Mesendoderm (in vitro differentiated cells): ENCODE results near the gene PITPNC1.

Experiments used
- DNase-seq: peaks from one replicate; pipeline ENCODE4 v3.0.0; 2013
- H2AK5ac ChIP-seq: 2 replicates; pipeline ENCODE4 v1.6.1; 2013; ENCODE audit warnings: low read length, inconsistent platforms
- H2BK120ac ChIP-seq: 2 replicates; pipeline ENCODE4 v1.6.1; 2013; ENCODE audit warnings: low read depth, mild to moderate bottlenecking, low read length, moderate library complexity, mixed read lengths
- H2BK15ac ChIP-seq: replicated peaks from 2 replicates; pipeline ENCODE4 v1.6.1; 2013; ENCODE audit warnings: low read depth, mild to moderate bottlenecking, moderate library complexity
- H2BK5ac ChIP-seq: 2 replicates; pipeline ENCODE4 v1.6.1; 2013; ENCODE audit warnings: low read length, inconsistent platforms
- H3K18ac ChIP-seq: 2 replicates; pipeline ENCODE4 v1.6.1; 2013; ENCODE audit warnings: mild to moderate bottlenecking, low read length, mixed read lengths
- H3K23ac ChIP-seq: one replicate; pipeline ENCODE4 v1.6.1; 2013; ENCODE audit warnings: low read length
- H3K27ac ChIP-seq: 2 replicates; pipeline ENCODE4 v1.5.1; 2013; ENCODE audit warnings: low read depth, mild to moderate bottlenecking, inconsistent platforms, low read length, moderate library complexity
- H3K27me3 ChIP-seq: 2 replicates; pipeline ENCODE4 v1.6.1; 2013; ENCODE audit warnings: low read length, control low read depth, mild to moderate bottlenecking, inconsistent platforms; ENCODE audit not compliant: insufficient read depth, poor library complexity
- H3K36me3 ChIP-seq: 2 replicates; pipeline ENCODE4 v1.6.1; 2013; ENCODE audit warnings: low read length, inconsistent platforms; ENCODE audit not compliant: control insufficient read depth, insufficient read depth
- H3K4ac ChIP-seq: one replicate; pipeline ENCODE4 v1.6.1; 2013; ENCODE audit warnings: low read depth, mild to moderate bottlenecking, low read length, moderate library complexity
- H3K4me1 ChIP-seq: 2 replicates; pipeline ENCODE4 v1.6.1; 2013; ENCODE audit warnings: low read depth, low read length, inconsistent platforms; ENCODE audit not compliant: control insufficient read depth
- H3K4me2 ChIP-seq: 2 replicates; pipeline ENCODE4 v1.6.1; 2013; ENCODE audit warnings: low read length
- H3K4me3 ChIP-seq: 2 replicates; pipeline ENCODE4 v1.5.1; 2013; ENCODE audit warnings: mild to moderate bottlenecking, low read length
- H3K56ac ChIP-seq: one replicate; pipeline ENCODE4 v1.6.1; 2013; ENCODE audit warnings: low read length
- H3K79me1 ChIP-seq: 2 replicates; pipeline ENCODE4 v1.6.1; 2013; ENCODE audit warnings: low read length, inconsistent platforms
- H3K79me2 ChIP-seq: 2 replicates; pipeline ENCODE4 v1.6.1; 2013; ENCODE audit warnings: mild to moderate bottlenecking, low read length; ENCODE audit not compliant: control insufficient read depth, insufficient read depth
- H3K9ac ChIP-seq: 2 replicates; pipeline ENCODE4 v1.6.1; 2013; ENCODE audit warnings: low read length, inconsistent platforms
- H4K5ac ChIP-seq: one replicate; pipeline ENCODE4 v1.6.1; 2013; ENCODE audit warnings: low read length
- H4K8ac ChIP-seq: one replicate; pipeline ENCODE4 v1.6.1; 2013; ENCODE audit warnings: low read depth, mild to moderate bottlenecking, control low read depth, low read length, moderate library complexity
- WGBS: extraction: QIAGEN DNeasy Blood & Tissue Kit; methylation state at CpG from one replicate; pipeline ENCODE4 v1.1.7; 2013; ENCODE audit warnings: low lambda C conversion rate, missing lambda C conversion rate; ENCODE audit not compliant: insufficient coverage; ENCODE audit errors: extremely low coverage; 5-methylcytosine and 5-hydroxymethylcytosine counted together

The PITPNC1 gene

GRCh38 chr17:67659028-67659427, 281.9 kb downstream of the PITPNC1 start:
- no CpG with 5 or more reads among the region's 1 CpG for WGBS
- H3K4me3 ChIP-seq, result no peak overlapping the region
- no peak overlapping the region for H3K56ac ChIP-seq
- no peak for DNase-seq
- no peak overlapping the region for H3K23ac ChIP-seq
- H3K9ac ChIP-seq, result no peak overlapping the region
- no peaks in the 10 kb centered on the region for H3K79me1 ChIP-seq
- no peak overlapping the region for H4K8ac ChIP-seq
- H4K5ac ChIP-seq, result no peak overlapping the region
- H3K18ac ChIP-seq, result no peak overlapping the region
- H3K4me1 ChIP-seq, result no peaks in the 10 kb centered on the region
- H2AK5ac ChIP-seq, result no peak overlapping the region
- H3K27ac ChIP-seq, result no peak overlapping the region
- no peak overlapping the region for H2BK120ac ChIP-seq
- H3K4ac ChIP-seq, result no peak overlapping the region
- H2BK15ac ChIP-seq, result no peak overlapping the region
- H3K36me3 ChIP-seq, result no peaks in the 10 kb centered on the region
- no peak overlapping the region for H2BK5ac ChIP-seq
- no peaks in the 10 kb centered on the region for H3K27me3 ChIP-seq
- H3K79me2 ChIP-seq, result no peaks in the 10 kb centered on the region
- H3K4me2 ChIP-seq, result no peak overlapping the region

GRCh38 chr17:67662712-67663111, 285.6 kb downstream of the PITPNC1 start:
- no peaks in the 10 kb centered on the region for H3K4me1 ChIP-seq
- H3K56ac ChIP-seq, result no peak overlapping the region
- H2AK5ac ChIP-seq, result no peak overlapping the region
- no peak overlapping the region for H3K4me3 ChIP-seq
- no peaks in the 10 kb centered on the region for H3K79me1 ChIP-seq
- H2BK120ac ChIP-seq, result no peak overlapping the region
- no peak overlapping the region for H4K5ac ChIP-seq
- H3K36me3 ChIP-seq, result no peaks in the 10 kb centered on the region
- H3K4ac ChIP-seq, result no peak overlapping the region
- no peak overlapping the region for H3K9ac ChIP-seq
- H3K27me3 ChIP-seq, result no peaks in the 10 kb centered on the region
- DNase-seq, result no peak
- no peak overlapping the region for H3K23ac ChIP-seq
- no peak overlapping the region for H4K8ac ChIP-seq
- H3K27ac ChIP-seq, result no peak overlapping the region
- H2BK5ac ChIP-seq, result no peak overlapping the region
- no peaks in the 10 kb centered on the region for H3K79me2 ChIP-seq
- H3K4me2 ChIP-seq, result no peak overlapping the region
- H2BK15ac ChIP-seq, result no peak overlapping the region
- no peak overlapping the region for H3K18ac ChIP-seq

GRCh38 chr17:67663457-67663856, 286.4 kb downstream of the PITPNC1 start:
- H3K56ac ChIP-seq, result no peak overlapping the region
- no peak overlapping the region for H3K27ac ChIP-seq
- peak; percentile 27 for DNase-seq
- no peak overlapping the region for H3K4me2 ChIP-seq
- no peaks in the 10 kb centered on the region for H3K27me3 ChIP-seq
- H2BK120ac ChIP-seq, result no peak overlapping the region
- no peak overlapping the region for H3K4me3 ChIP-seq
- H2AK5ac ChIP-seq, result no peak overlapping the region
- no peak overlapping the region for H3K18ac ChIP-seq
- H4K8ac ChIP-seq, result no peak overlapping the region
- H3K4ac ChIP-seq, result no peak overlapping the region
- H4K5ac ChIP-seq, result no peak overlapping the region
- H3K79me2 ChIP-seq, result no peaks in the 10 kb centered on the region
- H3K36me3 ChIP-seq, result no peaks in the 10 kb centered on the region
- H2BK5ac ChIP-seq, result no peak overlapping the region
- no peak overlapping the region for H3K9ac ChIP-seq
- no peaks in the 10 kb centered on the region for H3K4me1 ChIP-seq
- H2BK15ac ChIP-seq, result no peak overlapping the region
- no CpG with 5 or more reads among the region's 9 CpGs for WGBS
- H3K23ac ChIP-seq, result no peak overlapping the region
- H3K79me1 ChIP-seq, result no peaks in the 10 kb centered on the region

GRCh38 chr17:67666028-67666427, 288.9 kb downstream of the PITPNC1 start:
- Histone ChIP-seq H3K79me1 (no peaks in the 10 kb centered on the region), H3K4me3 (no peak overlapping the region), H3K4me2 (no peak overlapping the region), H2AK5ac (no peak overlapping the region), H3K79me2 (no peaks in the 10 kb centered on the region), H3K18ac (no peak overlapping the region), H3K36me3 (peaks cover 2% of the 10 kb centered on the region), H3K23ac (no peak overlapping the region), H3K27ac (no peak overlapping the region), H3K4ac (no peak overlapping the region), H4K8ac (no peak overlapping the region), H3K4me1 (no peaks in the 10 kb centered on the region), H3K9ac (no peak overlapping the region), H2BK5ac (no peak overlapping the region), H3K27me3 (no peaks in the 10 kb centered on the region), H2BK120ac (no peak overlapping the region), H2BK15ac (no peak overlapping the region), H3K56ac (no peak overlapping the region), H4K5ac (no peak overlapping the region)
- WGBS, result no CpG with 5 or more reads among the region's 4 CpGs
- no peak for DNase-seq

GRCh38 chr17:67666710-67667109, 289.6 kb downstream of the PITPNC1 start:
- no peak overlapping the region for H3K4me3 ChIP-seq
- peaks cover 2% of the 10 kb centered on the region for H3K36me3 ChIP-seq
- H4K5ac ChIP-seq, result no peak overlapping the region
- H3K27ac ChIP-seq, result no peak overlapping the region
- no peaks in the 10 kb centered on the region for H3K27me3 ChIP-seq
- no peak overlapping the region for H3K23ac ChIP-seq
- H3K4me2 ChIP-seq, result no peak overlapping the region
- H2BK120ac ChIP-seq, result no peak overlapping the region
- no peak overlapping the region for H3K4ac ChIP-seq
- WGBS, result no CpG with 5 or more reads among the region's 2 CpGs
- H2AK5ac ChIP-seq, result no peak overlapping the region
- no peak overlapping the region for H2BK15ac ChIP-seq
- no peak overlapping the region for H3K18ac ChIP-seq
- no peaks in the 10 kb centered on the region for H3K79me2 ChIP-seq
- no peak overlapping the region for H4K8ac ChIP-seq
- H2BK5ac ChIP-seq, result no peak overlapping the region
- H3K9ac ChIP-seq, result no peak overlapping the region
- no peaks in the 10 kb centered on the region for H3K4me1 ChIP-seq
- H3K56ac ChIP-seq, result no peak overlapping the region
- DNase-seq, result no peak
- no peaks in the 10 kb centered on the region for H3K79me1 ChIP-seq

GRCh38 chr17:67671493-67671892, 294.4 kb downstream of the PITPNC1 start:
- H2BK15ac ChIP-seq, result no peak overlapping the region
- DNase-seq, result no peak
- H2BK5ac ChIP-seq, result no peak overlapping the region
- no peak overlapping the region for H3K4me3 ChIP-seq
- no peak overlapping the region for H4K8ac ChIP-seq
- H3K56ac ChIP-seq, result no peak overlapping the region
- H3K9ac ChIP-seq, result no peak overlapping the region
- H2BK120ac ChIP-seq, result no peak overlapping the region
- H2AK5ac ChIP-seq, result no peak overlapping the region
- H3K27ac ChIP-seq, result no peak overlapping the region
- no peak overlapping the region for H4K5ac ChIP-seq
- WGBS, result no CpG with 5 or more reads among the region's 3 CpGs
- H3K27me3 ChIP-seq, result no peaks in the 10 kb centered on the region
- H3K4me2 ChIP-seq, result no peak overlapping the region
- H3K36me3 ChIP-seq, result peaks cover 2% of the 10 kb centered on the region
- no peaks in the 10 kb centered on the region for H3K79me1 ChIP-seq
- no peak overlapping the region for H3K4ac ChIP-seq
- no peaks in the 10 kb centered on the region for H3K79me2 ChIP-seq
- no peaks in the 10 kb centered on the region for H3K4me1 ChIP-seq
- no peak overlapping the region for H3K18ac ChIP-seq
- H3K23ac ChIP-seq, result no peak overlapping the region
